HT1080 (cell line): ENCODE results near the gene PHF2. TPM values are rescaled to one million over a fixed set of nuclear protein-coding genes. Genes with fewer than 3 reads are reported as not detected.

ENCODE experiments used
- DNase-seq: peaks from one replicate; pipeline ENCODE4 v3.0.0-alpha.2; 2015; ENCODE audit warnings: low read depth
- total RNA-seq: library from RNA; depleted of rRNA; stranded (reverse); fragments of >200 nt; shearing (Covaris generic); gene quantifications from 2 replicates; pipeline ENCODE4 v1.2.3, GENCODE V29; 2014

The PHF2 gene
- total RNA-seq, 1 experiment from 2014 or later = 13.5 TPM

DNA sequence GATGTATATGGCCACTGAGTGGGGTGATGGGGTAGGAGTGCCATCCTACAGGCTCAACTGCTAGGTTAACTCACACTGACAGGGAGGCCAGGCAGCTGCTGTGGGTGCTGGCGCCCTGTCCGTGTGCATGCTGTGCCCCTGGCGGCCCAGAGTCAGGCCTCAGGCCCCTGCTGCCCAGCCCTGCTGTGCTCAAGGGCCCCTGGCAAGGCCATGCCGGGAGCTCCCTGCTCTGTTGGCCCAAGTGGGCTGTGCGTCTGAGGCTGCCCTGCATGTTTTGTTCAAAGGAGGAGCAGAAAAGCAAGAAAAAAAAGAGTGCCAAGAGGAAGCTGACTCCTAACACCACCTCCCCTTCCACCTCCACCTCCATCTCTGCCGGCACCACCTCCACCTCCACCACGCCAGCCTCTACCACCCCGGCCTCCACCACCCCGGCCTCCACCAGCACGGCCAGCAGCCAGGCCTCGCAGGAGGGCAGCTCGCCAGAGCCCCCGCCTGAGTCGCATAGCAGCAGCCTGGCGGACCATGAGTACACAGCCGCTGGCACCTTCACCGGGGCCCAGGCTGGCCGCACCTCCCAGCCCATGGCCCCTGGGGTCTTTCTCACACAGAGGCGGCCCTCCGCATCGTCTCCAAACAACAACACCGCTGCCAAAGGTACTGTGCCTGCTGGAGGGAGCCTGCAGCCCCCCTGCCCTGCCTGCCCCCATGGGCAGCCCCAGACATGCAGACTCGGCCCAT lies 100.1 kb downstream of the PHF2 start:
- DNase-seq = no peak

DNA sequence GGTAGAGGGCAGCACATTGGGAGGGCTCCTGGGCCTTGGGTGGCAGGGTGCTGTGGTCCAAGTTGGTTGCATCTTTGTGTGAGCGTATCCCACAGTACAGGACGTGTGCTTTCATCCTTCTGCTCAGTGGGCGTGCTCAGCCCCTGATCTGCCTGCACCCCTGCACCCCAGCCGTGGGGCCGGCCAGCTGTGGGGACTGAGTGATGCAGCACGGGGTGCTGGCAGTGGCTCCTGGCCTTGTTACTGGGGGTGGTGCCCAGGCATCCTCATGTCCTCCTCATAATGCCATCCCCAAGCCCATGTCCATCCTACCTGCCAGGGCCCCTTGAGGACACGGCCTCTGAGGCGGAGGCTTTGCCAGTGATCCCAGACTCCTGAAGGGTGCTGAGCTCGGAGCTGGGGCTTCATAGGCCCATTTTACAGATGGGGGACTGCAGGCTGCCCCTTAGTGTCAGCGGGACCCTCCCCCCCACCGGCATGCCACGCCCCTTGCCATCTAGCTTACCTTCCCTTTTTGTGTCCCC lies 100.7 kb downstream of the PHF2 start:
- no peak for DNase-seq

DNA sequence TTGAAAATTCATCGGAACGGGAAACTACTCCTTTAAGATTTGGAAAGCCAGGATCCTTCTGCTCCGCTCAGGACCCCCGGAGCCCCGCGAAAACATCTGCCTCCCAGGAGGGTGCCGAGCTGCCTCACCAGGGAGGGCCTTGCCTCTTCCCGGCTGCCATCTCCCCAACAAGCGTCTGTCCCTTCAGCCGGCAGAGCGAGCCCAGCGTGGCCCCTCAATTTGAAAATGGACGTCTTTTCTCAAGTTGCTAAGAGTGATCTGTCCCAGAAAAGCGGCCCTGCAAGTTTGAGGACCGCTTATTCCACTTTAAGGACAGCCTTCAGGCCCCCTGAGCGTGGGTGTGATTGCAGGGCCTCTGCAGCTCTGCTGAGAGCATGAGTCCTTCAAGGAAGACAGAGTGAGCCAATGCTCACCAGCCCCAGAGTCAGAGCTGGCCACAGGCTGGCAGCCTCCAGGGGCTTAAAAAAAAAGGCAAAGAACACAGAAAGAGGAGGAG lies 101.3 kb downstream of the PHF2 start:
- no peak for DNase-seq

DNA sequence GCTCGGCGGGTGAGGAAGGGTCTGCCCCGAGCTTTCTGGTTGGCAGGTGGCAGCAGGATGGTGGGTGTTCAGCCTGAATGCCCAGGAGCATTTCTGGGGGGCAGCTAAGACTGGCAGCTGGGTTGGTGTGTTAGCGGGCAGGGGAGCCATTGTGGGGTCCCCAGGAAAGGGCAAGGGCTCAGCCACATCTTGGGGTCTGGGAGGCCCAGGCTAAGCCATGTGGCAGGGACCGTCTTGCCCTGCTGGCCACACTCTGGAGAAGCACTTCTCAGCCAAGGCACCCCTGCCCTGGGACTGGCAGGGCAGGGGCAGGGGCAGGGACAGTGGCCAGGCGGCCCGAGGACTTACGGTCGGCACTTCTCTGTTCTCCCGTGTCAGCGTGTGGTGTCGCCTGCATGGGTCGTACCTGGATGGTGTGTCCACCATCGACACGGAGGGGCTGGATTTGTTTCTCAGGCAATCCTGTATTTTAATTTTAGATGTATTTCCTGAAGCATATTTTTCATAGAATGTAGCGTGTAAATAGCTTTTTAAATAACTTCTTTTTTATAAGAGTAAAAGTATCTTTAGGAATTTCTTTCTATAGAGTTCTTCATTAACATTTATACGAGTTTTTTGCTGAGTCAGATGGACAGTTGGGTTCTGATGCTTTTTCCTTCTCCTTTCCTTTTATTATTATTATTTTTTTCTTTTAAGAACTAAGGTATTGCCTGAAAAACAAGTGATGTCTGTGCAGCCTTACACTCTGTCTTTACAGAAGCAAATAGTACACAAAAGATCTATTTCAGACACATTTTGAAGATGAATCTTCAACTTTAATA lies 102.0 kb downstream of the PHF2 start:
- no peak for DNase-seq

DNA sequence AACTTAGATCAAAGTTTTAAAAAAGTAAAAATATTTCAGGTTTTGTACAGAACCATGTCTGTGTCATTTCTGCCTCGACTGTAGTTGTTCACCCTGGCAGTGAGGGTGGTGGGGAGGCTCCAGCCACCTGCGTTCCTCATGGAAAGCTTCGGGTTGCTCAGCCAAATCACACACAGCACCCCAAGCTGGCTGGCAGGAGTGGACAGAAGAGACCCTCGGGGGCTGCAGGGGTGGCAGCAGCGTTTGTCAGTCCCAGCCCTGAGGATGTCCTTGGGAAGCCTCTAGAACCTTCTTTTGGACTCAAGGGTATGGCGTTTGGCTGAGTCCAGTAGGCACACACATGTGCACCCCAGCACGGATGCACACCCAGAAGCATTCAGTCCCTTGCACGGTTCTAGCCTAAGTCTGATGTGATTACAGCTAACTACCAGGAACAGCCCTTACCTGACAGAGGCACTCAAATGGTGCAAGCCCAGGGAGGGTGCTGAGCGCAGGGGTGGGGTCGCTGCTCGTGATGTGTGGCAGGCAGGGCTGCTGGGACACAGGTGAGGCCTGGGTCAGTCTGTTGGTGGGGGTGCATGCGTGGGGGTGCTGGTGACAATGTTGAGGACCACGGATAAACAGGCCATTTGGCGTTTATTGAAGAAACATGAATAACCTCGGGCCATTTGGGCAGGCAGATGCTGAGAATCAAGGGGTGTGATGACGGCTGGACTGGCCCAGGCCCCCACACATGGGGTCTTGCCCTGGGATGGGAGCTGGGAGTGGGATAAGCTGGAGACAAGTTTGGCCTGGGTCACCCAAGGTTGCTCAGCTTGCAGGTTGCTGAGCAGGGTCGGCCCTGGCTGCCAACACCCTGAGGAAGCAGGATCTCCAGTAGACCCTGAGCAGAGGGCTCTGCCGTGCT lies 103.4 kb downstream of the PHF2 start:
- DNase-seq = no peak

DNA sequence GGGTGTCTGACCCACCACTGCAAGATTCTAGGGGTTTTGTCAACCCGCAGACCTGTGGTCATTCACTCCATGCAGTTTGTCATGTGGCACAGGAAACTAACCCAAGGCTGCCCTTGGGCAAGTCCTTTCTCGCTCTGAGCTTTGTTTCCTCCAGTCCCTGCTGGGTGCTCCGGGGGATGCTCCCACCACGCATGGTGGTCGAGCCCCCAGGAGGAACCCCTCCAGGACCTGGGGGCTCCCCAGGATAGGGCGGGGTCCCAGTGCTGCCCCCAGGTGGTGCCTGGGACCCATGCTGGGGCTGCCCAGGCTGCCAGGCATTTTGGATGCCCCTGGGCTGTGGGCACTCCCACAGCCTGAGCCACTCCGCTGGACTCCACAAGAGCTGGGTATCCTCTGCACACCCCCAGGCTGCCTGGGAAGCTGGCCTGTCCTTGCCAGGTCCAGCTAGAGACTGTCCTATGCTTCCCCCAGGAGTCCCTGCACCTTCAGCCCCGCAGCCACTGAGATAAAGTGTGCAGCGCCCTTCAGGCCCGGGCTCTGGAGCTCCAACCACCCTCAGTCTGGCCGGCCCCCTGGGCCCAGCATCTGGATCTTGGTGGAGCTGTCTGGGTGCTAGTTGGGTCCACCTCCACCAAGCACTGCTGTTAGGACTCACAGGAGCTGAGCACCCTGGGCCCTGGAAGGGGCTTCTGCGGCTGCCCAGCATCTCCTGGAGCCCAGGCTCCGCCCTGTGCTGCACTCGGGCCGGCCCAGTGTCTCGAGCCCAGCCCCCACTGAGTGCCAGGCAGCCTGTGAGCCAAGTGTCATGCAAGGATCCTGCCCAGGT lies 104.3 kb downstream of the PHF2 start:
- DNase-seq = no peak

DNA sequence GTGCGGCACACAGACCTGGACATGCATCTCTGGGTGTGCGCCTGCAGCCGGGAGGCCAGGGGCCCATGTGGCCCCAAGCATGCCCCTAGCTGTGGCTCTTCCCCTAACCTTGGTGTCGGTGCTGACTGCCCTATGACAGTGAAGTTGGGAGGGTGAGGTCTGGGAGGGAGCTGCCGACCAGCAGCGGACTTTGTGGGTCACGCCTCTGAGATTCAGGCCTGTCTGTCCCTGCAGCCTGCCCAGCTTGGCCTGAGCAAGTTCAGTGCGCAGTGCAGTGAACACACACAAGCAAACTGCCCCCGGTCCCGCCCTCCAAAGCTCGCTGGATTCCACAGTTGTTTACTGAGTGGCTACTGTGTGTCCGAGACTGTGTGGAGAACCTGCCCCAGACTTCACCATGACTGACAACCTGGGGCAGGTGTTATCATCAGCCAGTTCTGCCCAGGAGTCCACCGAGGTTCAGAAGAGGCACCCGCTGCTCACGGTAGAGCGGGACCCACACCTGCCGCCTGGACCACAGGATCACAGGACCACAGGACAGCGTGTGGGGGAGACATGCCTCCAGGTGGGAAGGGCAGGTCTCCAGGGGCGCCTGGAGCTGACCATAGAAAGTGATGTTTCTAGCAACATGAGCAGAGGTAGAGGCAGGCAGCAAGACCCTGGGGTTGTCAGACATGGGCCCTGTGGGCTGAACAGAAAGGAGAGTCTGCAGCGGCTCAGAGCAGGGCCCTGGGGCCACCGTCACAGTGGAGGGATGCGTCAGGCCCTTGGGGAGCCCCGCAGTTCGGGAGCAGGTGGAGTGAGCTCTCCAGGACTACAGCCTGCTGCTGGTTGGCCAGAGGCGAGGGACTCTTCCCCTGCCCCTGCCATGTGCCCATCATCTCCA lies 105.1 kb downstream of the PHF2 start:
- no peak for DNase-seq

DNA sequence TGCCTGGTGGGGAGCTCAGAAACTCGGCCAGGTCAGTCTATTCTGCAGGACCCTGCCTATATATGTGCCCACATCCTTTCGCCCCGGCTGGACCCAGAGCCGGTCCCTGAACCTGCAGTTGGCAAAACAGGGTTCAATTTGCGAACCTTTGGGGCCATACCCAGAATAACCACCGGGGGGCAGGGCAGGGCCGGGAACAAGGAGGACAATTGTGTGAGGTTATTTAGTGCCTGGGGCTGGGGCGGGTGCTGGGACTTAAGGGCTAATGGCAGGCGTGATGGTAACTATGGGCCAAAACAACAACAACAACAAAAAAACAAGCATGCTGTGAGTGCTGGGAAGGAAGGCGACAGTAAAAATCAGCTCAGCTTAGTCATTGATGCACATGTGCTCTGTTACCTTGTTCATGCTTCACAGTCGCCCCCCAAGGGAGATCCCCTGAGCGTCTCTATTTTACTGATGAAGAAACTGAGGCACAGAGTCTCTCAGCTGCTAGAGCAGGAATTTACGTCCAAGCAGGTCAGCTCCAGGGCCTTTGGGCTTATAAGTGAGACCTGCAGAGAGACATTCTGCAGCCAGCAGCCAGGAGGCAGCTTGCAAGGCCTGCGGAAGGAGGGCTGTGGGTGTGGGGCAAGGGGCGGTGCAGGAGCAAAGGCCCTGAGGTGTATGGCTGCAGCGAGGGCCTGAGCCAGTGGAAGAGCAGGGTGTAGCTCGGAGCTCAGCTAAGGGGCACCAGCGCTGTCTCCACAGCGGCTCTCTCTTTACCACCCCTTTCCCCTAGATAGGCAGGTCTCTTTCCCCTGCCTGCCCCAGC lies 106.0 kb downstream of the PHF2 start:
- DNase-seq = peak; percentile 30

DNA sequence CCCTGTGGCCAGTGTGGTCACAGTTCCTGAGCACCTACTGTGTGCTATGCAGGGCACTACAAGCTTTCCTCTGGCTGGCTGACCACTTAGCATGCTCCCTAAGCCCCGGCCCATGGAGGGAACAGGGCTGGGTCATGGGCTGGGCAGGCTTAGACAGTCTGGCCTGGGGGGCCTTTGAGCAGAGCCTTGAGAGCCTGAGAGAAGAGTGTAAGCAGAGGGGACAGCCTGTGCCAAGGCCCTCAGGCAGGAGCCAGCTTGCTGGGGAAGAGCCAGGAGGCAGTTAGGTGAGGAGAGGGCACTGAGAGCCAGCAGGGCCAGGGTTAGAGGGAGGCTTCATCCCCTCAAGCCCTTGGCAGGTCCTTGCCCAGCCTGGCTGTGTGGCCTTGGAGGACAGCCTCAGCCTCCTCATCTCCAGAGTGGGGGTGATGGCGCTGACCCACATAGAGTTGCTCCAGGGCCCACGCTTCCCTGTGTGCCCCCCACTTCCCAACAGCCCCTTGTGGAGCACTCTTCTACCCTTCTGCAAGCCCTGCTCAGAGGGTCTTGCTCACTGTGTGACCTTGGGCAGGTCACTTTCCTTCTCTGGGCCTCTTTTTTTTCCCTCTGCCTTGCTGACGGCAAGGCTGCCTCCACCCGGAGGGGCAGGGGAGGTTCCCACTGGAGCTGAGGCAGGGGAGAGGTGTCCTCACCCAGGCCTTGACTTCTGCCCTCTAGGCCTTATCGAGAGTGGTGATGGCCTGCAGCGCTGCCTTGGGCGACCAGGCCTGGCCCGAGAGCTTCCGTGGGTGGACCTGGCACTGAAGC lies 107.1 kb downstream of the PHF2 start:
- DNase-seq = no peak

DNA sequence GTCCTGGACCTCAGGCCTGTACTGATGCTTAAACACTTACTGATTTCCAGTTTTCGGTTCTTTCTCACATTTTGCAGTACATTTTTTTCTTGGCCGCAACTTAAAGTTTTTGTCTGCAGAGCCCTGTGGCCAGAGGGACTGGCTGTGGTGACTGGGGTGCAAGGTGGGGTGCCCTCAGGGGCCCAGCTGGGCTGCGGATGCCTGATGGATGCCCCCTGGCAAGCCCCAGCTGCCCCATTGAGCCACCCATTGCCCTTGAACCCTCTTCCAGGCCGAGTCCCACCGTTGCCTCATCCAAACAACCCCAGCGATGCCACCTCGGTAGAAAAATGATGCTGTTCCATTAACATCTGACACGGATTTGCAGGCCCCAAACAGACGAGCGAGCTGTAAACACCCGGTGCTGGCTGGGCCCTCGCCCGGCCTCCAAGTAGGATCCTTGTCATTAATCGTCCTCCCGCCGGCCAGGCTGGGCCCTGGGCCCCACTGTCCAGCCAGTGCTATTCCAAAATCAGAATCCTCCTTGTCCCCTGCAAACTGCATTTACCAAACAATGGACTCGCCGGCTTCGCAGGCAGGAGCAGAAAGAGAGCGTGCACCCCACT lies 107.9 kb downstream of the PHF2 start:
- DNase-seq = no peak

DNA sequence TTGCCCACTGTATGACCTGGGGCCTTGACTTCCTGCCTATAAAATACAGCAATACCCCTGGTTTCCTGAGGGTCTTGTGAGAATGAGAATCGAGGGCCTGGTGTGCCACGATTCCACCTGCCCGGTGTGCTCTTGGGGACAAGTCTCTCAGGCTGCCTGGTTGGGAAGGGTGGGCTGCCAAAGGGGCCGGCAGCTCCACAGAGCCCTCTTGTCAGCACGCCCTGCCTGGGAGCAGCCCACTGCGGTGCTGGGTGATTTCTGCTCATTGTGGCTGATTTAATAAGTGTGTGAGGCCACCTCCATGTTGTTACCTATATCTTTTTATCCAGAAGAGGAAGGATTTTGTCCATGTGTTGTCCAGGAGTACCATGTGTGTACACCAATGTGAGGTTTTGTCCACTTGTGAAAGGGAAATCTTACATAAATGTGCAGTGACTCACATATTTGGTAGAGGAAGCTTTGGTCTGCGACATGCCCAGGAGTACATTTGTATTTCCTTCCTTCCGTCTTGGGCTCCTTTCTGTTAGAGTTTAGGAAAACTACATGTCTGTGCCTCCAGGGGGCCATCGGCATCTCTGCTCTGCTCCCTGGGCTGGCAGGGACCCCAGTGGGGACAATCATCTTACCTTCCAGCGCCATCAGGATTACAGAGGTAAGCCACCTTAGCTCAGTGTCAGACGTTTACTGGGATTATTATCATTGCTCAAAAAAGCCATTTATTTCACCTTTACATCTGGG lies 108.6 kb downstream of the PHF2 start:
- DNase-seq = peak; percentile 43

DNA sequence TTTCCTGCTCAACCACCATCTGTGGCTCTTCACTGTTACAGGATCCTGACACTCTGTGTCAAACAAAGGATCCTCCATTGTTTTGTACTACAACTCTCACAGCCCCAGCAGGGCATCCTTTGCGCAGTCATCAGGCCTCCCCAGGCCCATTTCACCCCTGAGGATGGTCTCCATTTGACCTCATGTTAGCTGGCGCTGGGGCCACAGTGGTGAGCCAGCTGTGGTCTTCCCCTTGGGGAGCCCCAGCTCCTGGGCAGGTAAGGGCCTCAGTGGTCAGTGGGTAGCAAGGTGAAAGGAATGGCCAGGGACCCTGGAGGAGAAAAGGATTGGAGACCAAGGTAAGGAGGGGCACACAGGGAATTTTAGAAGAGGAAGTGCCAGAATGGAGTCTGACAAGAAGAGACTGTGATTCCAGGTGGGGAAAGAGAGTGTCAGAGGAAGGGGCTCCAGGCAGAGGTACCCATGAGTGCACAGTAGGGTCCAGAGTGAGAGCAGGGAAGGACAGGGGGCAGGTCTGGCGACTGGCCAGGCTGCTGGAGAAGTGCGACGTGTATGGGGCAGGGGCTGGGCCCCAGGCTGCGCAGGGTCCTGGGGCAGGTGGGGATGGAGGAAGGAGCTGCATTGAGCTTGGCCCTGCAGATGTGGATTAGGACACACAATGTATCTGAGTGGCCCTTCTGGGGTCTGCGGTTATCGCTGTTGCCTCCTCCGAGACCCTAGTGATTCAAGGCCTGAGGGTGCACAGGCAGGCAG lies 109.9 kb downstream of the PHF2 start:
- DNase-seq = no peak

DNA sequence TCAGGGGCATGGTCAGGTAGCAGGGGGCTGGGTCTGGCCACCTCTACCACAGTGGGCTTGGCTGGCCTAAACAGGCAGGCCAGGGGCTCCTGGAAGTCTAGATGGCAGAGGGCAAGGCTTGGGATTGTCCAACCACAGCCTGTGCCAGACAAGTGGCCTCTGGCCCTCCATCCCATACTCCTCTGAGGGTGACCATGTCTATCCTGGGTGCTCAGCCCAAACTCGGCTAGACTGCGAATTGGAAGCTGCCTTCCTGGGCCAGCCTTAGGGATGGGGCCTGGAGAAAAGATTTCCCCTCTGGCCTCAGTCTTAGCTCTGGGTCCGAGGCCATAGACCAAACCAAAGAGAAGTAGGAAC lies 110.5 kb downstream of the PHF2 start:
- no peak for DNase-seq

DNA sequence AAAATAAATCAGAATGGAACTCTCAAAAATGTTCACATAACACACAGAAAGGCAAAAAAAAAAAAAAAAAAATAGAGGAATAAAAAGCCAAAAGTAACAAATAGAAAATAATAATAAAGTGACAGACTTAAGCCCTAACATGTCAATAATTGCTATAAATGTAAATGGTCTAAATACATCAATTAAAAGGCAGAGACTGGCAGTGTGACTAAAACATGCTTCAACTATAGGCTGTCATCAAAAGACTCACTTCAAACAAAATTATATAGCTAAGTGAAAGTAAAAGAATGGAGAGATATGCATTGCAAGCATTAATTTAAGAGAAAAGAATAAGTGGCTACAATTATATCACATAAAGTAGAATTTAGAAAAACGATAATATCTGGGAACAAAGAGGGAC lies 114.2 kb downstream of the PHF2 start:
- no peak for DNase-seq

DNA sequence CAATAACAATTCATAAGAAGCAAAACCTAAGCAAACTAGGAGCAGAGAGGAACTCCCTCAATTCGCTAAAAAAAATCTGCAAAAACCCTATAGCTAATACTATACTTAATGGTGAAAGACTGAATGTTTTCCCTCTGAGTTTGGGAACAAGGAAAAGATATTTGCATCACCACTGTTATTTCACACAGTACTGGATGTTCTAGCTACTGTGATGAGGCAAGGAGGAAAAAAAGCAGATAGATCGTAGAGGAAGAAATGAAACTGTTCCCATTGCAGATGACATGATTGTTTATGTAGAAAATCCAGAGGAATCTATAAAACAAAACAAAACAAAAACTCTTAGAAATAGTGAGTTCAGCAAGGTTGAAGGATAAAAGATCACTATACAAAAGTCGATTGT lies 116.7 kb downstream of the PHF2 start:
- DNase-seq = no peak
